SU-DHL-6 (cell line): ENCODE results near the gene MICAL3.

Experiments used
- H2AFZ ChIP-seq: fragments of 200-600 bp; sonication (generic); 2 replicates; pipeline ENCODE4 v1.6.1; 2014; ENCODE audit warnings: low read depth, mild to moderate bottlenecking, moderate library complexity, mixed read lengths, antibody characterized with exemption, low read length; ENCODE audit not compliant: severe bottlenecking
- H3F3A ChIP-seq: fragments of 200-600 bp; shearing (Covaris generic); 2 replicates; pipeline ENCODE4 v1.6.0; 2016; ENCODE audit warnings: antibody characterized with exemption, mild to moderate bottlenecking; ENCODE audit not compliant: insufficient read depth
- H3K27ac ChIP-seq: fragments of 200-600 bp; sonication (generic); 2 replicates; pipeline ENCODE4 v1.5.1; 2016; ENCODE audit warnings: low read depth, mild to moderate bottlenecking, low read length, moderate library complexity, mixed read lengths
- H3K27me3 ChIP-seq: fragments of 200-600 bp; sonication (generic), shearing (Covaris generic); 2 replicates; pipeline ENCODE4 v1.6.0; 2014; ENCODE audit warnings: mild to moderate bottlenecking, low read length
- H3K36me3 ChIP-seq: fragments of 200-600 bp; sonication (generic); 2 replicates; pipeline ENCODE4 v1.6.1; 2014; ENCODE audit warnings: mild to moderate bottlenecking, low read length, mixed read lengths
- H3K4me2 ChIP-seq: fragments of 300-600, 200-600 bp; shearing (Covaris generic), sonication (generic); 2 replicates; pipeline ENCODE4 v1.6.0; 2014; ENCODE audit warnings: low read length, low read depth, mild to moderate bottlenecking; ENCODE audit not compliant: poor library complexity, severe bottlenecking
- H3K4me3 ChIP-seq: fragments of 200-600 bp; sonication (generic); 2 replicates; pipeline ENCODE4 v1.5.1; 2014; ENCODE audit warnings: antibody characterized with exemption, low read length, mild to moderate bottlenecking, mixed read lengths; ENCODE audit not compliant: insufficient read depth, poor library complexity, severe bottlenecking
- H3K79me2 ChIP-seq: fragments of 200-600 bp; sonication (generic); 2 replicates; pipeline ENCODE4 v1.6.1; 2014; ENCODE audit warnings: mild to moderate bottlenecking, low read length, moderate library complexity; ENCODE audit not compliant: insufficient read depth
- H3K9ac ChIP-seq: fragments of 200-600 bp; sonication (generic); 2 replicates; pipeline ENCODE4 v1.7.0; 2014; ENCODE audit warnings: mild to moderate bottlenecking, low read length
- H3K9me2 ChIP-seq: fragments of 200-600 bp; sonication (generic); replicated peaks from 2 replicates; pipeline ENCODE4 v1.6.1; 2014; ENCODE audit warnings: low read length; ENCODE audit not compliant: insufficient read depth
- H3K9me3 ChIP-seq: fragments of 200-600 bp; sonication (generic); 2 replicates; pipeline ENCODE4 v1.6.1; 2014; ENCODE audit warnings: low read length, mixed read lengths; ENCODE audit not compliant: insufficient read depth
- H4K20me1 ChIP-seq: fragments of 200-600 bp; sonication (generic); 2 replicates; pipeline ENCODE4 v1.6.1; 2014; ENCODE audit warnings: low read depth, mild to moderate bottlenecking, antibody characterized with exemption, low read length, moderate library complexity, mixed read lengths
- CTCF ChIP-seq: fragments of 200-600 bp; sonication (generic); IDR thresholded peaks from one replicate; pipeline ENCODE4 v1.5.1; 2017; ENCODE audit warnings: antibody characterized with exemption, mild to moderate bottlenecking, low read length, moderate library complexity; ENCODE audit not compliant: insufficient read depth, poor library complexity, severe bottlenecking
- EZH2phosphoT487 ChIP-seq: fragments of 200-600 bp; sonication (generic), shearing (Covaris generic); conservative IDR thresholded peaks from 2 replicates; pipeline ENCODE4 v1.6.1; 2018; ENCODE audit warnings: mild to moderate bottlenecking, antibody characterized with exemption, low read length, moderate library complexity, mixed read lengths

MICAL3 gene

DNA sequence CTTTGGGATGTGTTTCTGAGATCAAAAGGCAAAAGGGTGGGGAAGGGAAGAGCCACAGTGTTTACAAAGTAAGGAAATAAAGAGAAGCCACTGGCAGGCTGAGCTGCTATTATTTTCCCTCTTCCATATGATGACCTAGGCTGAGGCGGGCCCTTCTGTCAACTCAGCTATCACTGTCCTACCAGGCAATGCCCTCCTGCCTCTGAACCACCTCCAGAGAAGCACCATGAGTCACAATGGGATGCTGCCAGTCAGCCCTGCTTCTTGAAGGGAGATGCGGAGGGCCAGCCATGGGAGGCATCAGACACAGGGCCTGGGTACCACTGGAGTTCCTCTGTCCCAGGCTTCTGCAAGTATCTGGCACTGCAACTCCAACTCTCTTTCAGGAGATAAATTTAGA, 142.2 kb downstream of the MICAL3 start:
- Histone ChIP-seq H3K9me3 (no peaks in the 10 kb centered on the region), H3K36me3 (no peaks in the 10 kb centered on the region), H3K9ac (no peak overlapping the region), H3K4me3 (no peak overlapping the region), H3K27me3 (no peaks in the 10 kb centered on the region), H2AFZ (no peak overlapping the region), H3F3A (no peaks in the 10 kb centered on the region), H3K27ac (no peak overlapping the region), H3K4me2 (no peak overlapping the region), H3K9me2 (no peaks in the 10 kb centered on the region), H3K79me2 (no peaks in the 10 kb centered on the region), H4K20me1 (no peaks in the 10 kb centered on the region)
- TF ChIP-seq CTCF (no peak), EZH2phosphoT487 (no peak)

DNA sequence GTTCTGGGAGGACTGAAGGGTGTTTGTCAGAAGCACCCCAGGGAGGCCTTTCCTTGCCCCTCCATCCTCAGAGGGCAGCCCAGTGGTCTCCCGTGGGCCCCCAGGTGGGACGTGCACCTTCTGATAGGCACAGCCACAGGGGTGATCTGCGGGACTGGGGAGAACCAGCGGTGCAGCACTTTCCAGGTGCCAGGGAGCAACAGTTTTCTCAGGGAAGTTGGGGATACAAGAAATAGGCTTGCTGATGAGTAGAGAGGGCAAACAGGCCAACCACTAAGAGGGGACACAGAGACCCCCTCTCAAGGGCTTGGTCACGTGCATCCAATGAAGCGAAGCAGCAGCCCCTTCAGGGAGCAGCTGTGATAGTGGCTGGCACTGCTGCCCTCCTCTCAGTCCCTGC, 143.0 kb downstream of the MICAL3 start:
- TF ChIP-seq CTCF: no peak
- TF ChIP-seq EZH2phosphoT487: no peak
- Histone ChIP-seq H3K9me2 (no peaks in the 10 kb centered on the region), H3K4me3 (no peak overlapping the region), H3K79me2 (no peaks in the 10 kb centered on the region), H3K27me3 (no peaks in the 10 kb centered on the region), H4K20me1 (no peaks in the 10 kb centered on the region), H3K9me3 (no peaks in the 10 kb centered on the region), H3F3A (no peaks in the 10 kb centered on the region), H3K9ac (no peak overlapping the region), H3K36me3 (no peaks in the 10 kb centered on the region), H3K4me2 (no peak overlapping the region), H2AFZ (no peak overlapping the region), H3K27ac (no peak overlapping the region)

GRCh38 chr22:17880468-17880867, 143.9 kb downstream of the MICAL3 start:
- Histone ChIP-seq H3K4me2 (no peak overlapping the region), H3K4me3 (no peak overlapping the region), H4K20me1 (no peaks in the 10 kb centered on the region), H3K36me3 (no peaks in the 10 kb centered on the region), H3K9me3 (no peaks in the 10 kb centered on the region), H3K27me3 (no peaks in the 10 kb centered on the region), H3F3A (no peaks in the 10 kb centered on the region), H3K27ac (no peak overlapping the region), H3K79me2 (no peaks in the 10 kb centered on the region), H3K9me2 (no peaks in the 10 kb centered on the region), H3K9ac (no peak overlapping the region), H2AFZ (no peak overlapping the region)
- TF ChIP-seq EZH2phosphoT487 (no peak), CTCF (no peak)

- H3K9ac ChIP-seq: no peak overlapping the region
- H4K20me1 ChIP-seq: no peaks in the 10 kb centered on the region
- no peak for TF ChIP-seq CTCF
- TF ChIP-seq EZH2phosphoT487: no peak
- H3K27ac ChIP-seq: no peak overlapping the region
- no peaks in the 10 kb centered on the region for H3K9me2 ChIP-seq
- no peak overlapping the region for H3K4me2 ChIP-seq
- no peaks in the 10 kb centered on the region for H3K79me2 ChIP-seq
- H3K4me3 ChIP-seq: no peak overlapping the region
- no peaks in the 10 kb centered on the region for H3K9me3 ChIP-seq
- H3K36me3 ChIP-seq: no peaks in the 10 kb centered on the region
- no peak overlapping the region for H2AFZ ChIP-seq
- H3F3A ChIP-seq: no peaks in the 10 kb centered on the region
- H3K27me3 ChIP-seq: no peaks in the 10 kb centered on the region
These were observed 144.3 kb downstream of the MICAL3 start for GRCh38 chr22:17880020-17880419.
